ENCODE data around the gene PLCB3.
A peak's percentile ranks its signal among the peaks of the same experiment; 100 is the strongest.

The PLCB3 gene

DNA sequence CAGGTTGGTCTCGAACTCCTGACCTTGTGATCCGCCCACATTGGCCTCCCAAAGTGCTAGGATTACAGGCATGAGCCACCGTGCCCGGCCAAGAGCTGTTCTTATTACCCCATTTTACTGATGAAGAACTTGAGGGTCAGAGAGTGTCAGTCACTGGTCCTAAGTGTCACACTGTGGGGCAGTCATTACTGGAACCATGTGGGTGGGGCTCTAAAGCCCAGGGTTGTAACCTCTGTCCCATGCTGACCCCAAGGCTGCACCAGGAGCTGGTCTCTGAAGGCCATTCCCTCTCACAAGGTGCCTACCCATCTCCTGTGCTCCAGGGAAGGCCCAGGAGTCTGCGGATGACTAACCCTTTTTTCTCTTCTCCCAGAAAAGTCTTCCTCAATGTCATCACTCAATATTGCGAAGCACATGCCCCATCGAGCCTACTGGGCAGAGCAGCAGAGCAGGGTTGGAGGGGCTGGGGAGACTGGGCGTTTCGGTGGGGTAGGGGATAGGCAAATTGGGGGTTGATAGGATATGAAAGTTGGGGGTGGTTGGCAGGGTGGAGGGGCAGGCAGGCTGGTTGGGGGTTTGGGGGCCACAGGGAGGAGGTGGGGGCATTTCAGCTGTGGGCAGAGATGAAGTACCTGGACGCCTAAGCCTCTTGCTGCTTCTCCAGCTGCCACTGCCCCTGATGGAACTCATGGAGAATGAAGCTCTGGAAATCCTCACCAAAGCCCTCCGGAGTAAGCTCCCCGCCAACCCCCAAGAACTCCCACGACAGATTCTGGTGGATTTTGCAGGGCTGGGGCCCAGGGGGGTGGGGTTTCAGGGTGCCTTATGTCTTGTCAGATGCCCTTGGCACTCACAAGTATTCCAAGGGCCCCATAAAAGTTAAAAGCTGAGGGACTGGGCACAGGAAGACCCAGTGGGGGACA is 52.0 kb downstream of the PLCB3 start:
- TF ChIP-seq FOXP2 (optimal IDR thresholded peaks at IDR 0.05; ENCODE audit: borderline replicate concordance, extremely low read depth, extremely low read length, insufficient read depth) (no peak), REST (IDR thresholded peaks at IDR 0.05; ENCODE audit: insufficient read depth in 1 of 2, low read depth in 2 of 2, low read length in 2 of 2) (no peak), SIN3A (IDR thresholded peaks at IDR 0.05; ENCODE audit: borderline replicate concordance, insufficient read depth, low read length) (no peak), TAF1 (IDR thresholded peaks at IDR 0.05; ENCODE audit: borderline replicate concordance, insufficient read depth, low read length) (no peak), POLR2AphosphoS5 (IDR thresholded peaks at IDR 0.05; ENCODE audit: low read depth, low read length) (no peak)

DNA sequence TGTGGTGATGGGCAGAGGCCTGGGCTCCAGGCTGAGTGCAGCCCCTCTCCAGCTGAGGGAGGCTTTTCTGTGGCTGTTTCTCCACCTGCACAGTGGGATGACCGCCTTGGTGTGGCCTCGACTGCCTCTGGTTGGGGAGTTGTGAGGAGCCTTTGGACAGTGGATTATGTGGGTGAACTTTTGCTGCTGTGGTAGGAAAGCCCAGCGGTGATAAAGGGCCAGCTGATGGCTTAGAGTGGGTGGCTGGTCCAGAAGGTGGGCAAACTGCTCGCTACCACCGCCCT is 52.6 kb downstream of the PLCB3 start:
- TF ChIP-seq POLR2AphosphoS5 (IDR thresholded peaks at IDR 0.05; ENCODE audit: low read depth, low read length) (no peak), REST (IDR thresholded peaks at IDR 0.05; ENCODE audit: insufficient read depth in 1 of 2, low read depth in 2 of 2, low read length in 2 of 2) (no peak), SIN3A (IDR thresholded peaks at IDR 0.05; ENCODE audit: borderline replicate concordance, insufficient read depth, low read length) (no peak), FOXP2 (optimal IDR thresholded peaks at IDR 0.05; ENCODE audit: borderline replicate concordance, extremely low read depth, extremely low read length, insufficient read depth) (no peak), TAF1 (IDR thresholded peaks at IDR 0.05; ENCODE audit: borderline replicate concordance, insufficient read depth, low read length) (no peak)

- TF ChIP-seq TAF1 (IDR thresholded peaks at IDR 0.05; ENCODE audit: borderline replicate concordance, insufficient read depth, low read length), result no peak
- no peak for TF ChIP-seq REST (IDR thresholded peaks at IDR 0.05; ENCODE audit: insufficient read depth in 1 of 2, low read depth in 2 of 2, low read length in 2 of 2)
- 0 out of 2 replicates have a peak, but pooled peaks have one; percentile 29 for TF ChIP-seq SIN3A (IDR thresholded peaks at IDR 0.05; ENCODE audit: borderline replicate concordance, insufficient read depth, low read length)
- peak; percentile 34 for TF ChIP-seq FOXP2 (optimal IDR thresholded peaks at IDR 0.05; ENCODE audit: borderline replicate concordance, extremely low read depth, extremely low read length, insufficient read depth)
- peak; percentile 80 for TF ChIP-seq POLR2AphosphoS5 (IDR thresholded peaks at IDR 0.05; ENCODE audit: low read depth, low read length)
Observed at GRCh38 chr11:64304316-64305072, 53.2 kb downstream of the PLCB3 start.

DNA sequence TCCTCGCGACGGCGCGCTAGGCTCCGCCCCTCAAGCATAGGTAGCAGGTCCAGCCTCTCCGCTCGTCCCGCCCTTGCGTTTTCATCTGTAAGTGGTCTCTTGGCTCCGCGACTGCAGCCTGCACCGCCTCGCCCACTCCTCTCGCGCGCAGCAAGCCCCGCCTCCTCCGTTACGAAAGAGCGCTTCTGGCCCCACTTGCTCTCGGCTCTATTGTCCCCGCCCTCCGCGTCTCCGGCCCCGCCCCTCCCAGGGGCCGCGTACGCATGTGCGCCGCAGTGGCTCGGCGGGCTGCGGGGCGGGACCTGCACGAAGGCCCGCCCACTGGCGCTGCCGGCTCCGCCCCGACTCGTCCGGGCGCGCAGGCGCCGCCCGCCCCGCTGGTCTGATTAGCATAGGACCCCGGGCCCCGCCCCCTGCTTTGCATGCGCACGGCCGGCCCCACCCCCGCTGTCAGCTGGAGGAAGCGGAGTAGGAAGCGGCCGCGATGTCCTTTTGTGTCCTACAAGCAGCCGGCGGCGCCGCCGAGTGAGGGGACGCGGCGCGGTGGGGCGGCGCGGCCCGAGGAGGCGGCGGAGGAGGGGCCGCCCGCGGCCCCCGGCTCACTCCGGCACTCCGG is 53.9 kb downstream of the PLCB3 start, which contains the start of gene ESRRA:
TSS of gene ESRRA (plus strand) at position 450 of the 616 bp plus-strand sequence. CDS start 1,656 bp downstream, outside the sequence.
- TF ChIP-seq FOXP2 (optimal IDR thresholded peaks at IDR 0.05; ENCODE audit: borderline replicate concordance, extremely low read depth, extremely low read length, insufficient read depth) (peak; percentile 48), REST (IDR thresholded peaks at IDR 0.05; ENCODE audit: insufficient read depth in 1 of 2, low read depth in 2 of 2, low read length in 2 of 2) (no peak), POLR2AphosphoS5 (IDR thresholded peaks at IDR 0.05; ENCODE audit: low read depth, low read length) (no peak; the same call in 1 of the 2 replicates), TAF1 (IDR thresholded peaks at IDR 0.05; ENCODE audit: borderline replicate concordance, insufficient read depth, low read length) (peak; percentile 68; the same call in 1 of the 2 replicates), SIN3A (IDR thresholded peaks at IDR 0.05; ENCODE audit: borderline replicate concordance, insufficient read depth, low read length) (peak; percentile 90; the same call in 1 of the 2 replicates)
